Limb (tissue), 2 donors: ENCODE measurements around the gene PRSS53.
A peak's percentile ranks its signal among the peaks of the same experiment; 100 is the strongest.

Source experiments
- DNase-seq, 2 donors: peaks; one replicate each; pipeline ENCODE4 v3.0.0-alpha.2; 2016; ENCODE audit errors: extremely low spot score in 2 of 2

The PRSS53 gene

DNA sequence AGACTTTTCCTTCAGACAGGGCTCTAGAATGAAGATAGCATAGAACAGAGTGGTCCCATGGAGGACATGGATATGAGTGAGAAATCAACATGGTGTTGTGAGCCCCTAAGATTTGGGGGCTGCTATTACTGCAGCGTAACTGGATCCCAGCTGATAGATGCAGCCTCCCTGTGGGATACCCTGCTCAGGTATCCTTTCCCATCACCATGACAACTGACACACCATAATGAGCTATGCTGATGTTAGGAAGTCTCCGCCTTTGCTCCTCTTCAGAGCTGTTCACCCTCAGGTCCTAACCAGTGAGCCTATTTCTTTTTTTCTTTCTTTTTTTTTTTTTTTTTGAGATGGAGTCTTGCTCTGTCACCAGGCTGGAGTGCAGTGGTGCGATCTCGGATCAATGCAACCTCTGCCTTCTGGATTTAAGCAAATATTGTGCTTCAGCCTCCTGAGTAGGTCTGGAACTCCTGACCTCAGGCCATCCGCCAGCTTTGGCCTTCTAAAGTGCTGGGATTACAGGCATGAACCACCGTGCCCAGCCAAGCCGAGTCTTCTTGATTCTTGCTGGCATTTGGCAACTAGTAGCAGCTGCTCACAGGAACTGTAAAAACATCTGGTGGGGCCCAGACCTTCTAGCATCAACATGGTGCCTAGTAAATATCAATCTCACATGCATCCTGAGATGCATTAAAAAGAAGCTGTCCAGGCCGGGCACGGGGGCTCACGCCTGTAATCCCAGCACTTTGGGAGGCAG is 38.3 kb downstream of the PRSS53 start:
- peak in 1 of 2 donors; percentile 24 for DNase-seq

GRCh38 chr16:31043898-31044481 is 44.8 kb downstream of the PRSS53 start:
- no peak for DNase-seq

GRCh38 chr16:31043352-31043751 is 45.4 kb downstream of the PRSS53 start:
- no peak for DNase-seq

GRCh38 chr16:31042866-31043265 is 45.9 kb downstream of the PRSS53 start:
- no peak for DNase-seq

GRCh38 chr16:31038993-31039392 is 49.8 kb downstream of the PRSS53 start:
- DNase-seq, result no peak

DNA sequence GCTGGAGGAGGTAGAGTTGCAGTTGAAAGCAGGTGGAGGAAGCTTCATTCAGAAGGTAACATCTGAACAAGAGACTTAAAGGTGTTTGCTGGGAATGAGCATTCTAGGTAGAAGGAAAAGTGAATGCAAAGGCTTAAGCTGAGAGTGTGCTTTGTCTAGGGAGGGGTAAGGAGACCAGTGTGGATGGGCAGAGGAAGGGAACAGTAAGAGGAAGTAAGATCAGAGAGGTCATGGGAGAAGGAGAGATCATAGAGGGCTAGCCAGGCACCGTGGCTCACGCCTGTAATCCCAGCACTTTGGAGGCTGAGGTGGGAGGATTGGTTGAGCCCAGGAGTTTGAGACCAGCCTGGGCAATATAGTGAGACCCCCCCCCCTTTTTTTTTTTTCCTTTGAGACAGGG is 52.1 kb downstream of the PRSS53 start:
- DNase-seq, result no peak

DNA sequence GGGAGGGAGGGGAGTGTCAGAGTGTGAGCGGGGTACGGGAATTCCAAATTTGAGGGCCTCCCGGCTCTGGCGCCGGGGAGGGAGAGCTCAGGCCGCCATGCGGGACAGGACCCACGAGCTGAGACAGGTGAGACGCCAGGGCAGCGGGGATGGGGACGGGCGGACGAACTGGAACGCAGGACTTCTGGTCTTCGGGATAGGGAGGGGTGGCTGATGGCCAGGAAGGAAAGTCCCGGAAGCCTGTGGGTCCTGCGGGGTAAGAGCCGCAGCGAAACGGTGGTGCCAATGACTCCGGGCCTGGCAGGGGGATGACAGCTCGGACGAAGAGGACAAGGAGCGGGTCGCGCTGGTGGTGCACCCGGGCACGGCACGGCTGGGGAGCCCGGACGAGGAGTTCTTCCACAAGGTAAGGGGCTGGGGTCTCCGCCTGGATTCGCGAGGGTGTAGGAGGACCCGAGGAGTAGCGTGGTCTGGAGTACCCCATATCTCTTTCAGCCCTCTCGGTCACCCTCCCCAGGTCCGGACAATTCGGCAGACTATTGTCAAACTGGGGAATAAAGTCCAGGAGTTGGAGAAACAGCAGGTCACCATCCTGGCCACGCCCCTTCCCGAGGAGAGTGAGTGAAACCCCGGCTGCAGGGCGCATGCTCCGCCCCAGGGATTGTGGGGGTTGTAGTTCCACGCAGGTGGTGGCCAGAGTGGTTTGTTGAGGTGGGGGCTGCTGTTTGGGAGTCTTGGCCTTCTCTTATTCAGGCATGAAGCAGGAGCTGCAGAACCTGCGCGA is 54.8 kb downstream of the PRSS53 start:
- DNase-seq, result peak; percentile 88 to 90
